GM21723 (cell line): ENCODE results near the gene RSAD1.
A peak's percentile ranks its signal among the peaks of the same experiment; 100 is the strongest.

Experiments used
- ATAC-seq: cut with Tn5 transposase; IDR thresholded peaks from one replicate; pipeline ENCODE4 v1.9.1; 2021; ENCODE audit warnings: mild to moderate bottlenecking, moderate library complexity; ENCODE audit not compliant: unreplicated experiment

The RSAD1 gene

DNA sequence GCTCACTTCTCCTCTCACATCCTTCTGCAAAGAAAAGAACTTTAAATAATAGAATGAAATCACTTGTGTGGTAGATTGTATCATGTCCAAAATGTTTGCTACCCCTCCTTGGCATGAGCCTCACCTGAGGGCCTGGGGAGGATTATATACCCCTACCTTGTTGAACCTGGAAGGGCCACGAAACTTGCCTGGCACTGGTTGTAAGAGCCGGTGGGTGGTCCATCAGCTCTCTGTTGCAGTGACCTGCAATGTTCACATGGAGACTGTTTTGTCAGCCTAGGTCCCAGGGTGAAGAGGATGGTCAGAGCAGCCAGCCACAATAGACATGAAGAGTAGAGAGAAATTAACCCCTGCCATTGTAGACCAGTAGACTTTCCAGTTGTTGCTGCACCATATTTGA is 10.2 kb downstream of the RSAD1 start:
- no peak for ATAC-seq

DNA sequence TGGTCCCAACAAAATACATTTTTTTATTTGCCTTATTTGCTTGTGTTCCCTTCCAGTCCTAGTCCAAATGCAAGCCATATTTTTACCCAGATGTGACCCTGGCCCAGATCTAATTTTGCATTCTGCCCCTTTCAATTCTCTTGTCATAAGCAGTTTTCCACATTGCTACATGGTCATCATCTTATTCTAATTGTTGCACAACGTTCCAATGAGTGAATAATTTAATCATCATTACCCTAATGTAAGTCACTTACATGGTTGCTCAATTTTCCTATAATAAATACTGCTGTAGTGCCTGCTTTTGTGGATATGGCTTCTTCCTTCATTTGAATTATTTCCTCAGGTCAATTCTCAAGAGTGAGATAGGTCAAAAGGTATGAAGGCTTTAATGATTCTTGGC is 12.8 kb downstream of the RSAD1 start:
- no peak for ATAC-seq

DNA sequence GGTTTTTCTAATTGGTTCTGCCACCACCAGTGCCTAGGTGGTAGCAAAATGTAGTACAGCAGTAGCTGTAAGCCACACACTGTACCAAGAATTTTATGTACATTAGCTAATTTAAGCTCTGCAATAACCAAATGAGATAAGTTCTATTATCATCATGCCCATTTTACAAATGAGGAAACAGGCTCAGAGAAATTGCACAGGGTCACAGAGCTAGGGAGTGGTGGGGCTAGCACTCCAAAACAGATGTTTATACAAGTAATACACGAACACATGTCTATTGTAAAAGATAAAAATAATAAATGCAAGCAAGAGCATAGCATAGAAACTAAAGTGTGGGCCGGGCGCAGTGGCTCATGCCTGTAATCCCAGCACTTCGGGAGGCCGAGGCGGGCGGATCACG is 13.6 kb downstream of the RSAD1 start:
- no peak for ATAC-seq

DNA sequence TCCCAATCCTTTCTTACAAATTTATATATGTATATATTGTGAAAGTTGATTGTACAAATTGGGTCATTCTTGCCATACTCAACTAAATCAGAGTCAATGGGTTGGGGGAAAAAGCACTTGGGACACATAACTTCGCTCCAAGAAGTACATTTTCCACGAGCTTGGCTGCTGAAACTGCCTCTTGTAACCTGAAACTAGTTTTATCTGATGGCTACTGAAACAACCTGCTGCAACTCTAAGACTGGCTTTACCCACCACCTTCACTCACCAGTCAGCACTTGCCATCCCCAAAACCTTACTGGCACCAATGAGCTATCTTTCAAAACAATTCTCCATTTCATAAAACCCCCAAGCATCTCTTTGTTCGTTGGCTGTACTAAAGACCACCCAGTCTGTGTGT is 15.1 kb downstream of the RSAD1 start:
- ATAC-seq: no peak

DNA sequence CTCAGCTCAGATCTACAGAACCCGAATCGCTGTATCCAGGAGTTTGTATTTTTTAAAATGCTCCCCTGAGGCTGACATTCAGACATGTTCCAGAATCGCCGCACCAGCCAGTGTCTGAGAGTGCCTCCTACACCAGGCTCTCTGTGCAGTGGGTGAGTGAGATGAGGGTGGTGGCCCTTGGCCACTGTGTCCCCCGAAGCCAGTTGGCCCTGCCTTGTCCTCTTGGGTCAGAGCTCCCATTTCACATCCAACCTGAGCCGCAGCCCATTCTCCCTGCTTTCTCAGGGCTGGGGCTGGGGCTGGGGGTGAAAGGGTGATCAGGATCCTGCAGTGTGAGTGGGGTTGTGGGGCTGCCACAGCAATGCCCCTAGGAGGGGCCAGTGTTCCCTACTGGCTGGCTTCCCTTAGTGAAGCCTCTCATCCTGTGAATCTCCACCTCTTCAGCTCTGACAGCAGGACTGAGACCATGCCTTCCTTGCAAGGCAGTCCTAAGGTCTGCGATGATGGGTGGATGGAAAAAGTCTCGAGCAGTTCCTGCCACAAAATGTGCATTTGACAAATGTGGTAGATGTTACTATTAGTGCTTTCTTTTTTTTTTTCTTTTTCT is 16.7 kb downstream of the RSAD1 start:
- no peak for ATAC-seq

DNA sequence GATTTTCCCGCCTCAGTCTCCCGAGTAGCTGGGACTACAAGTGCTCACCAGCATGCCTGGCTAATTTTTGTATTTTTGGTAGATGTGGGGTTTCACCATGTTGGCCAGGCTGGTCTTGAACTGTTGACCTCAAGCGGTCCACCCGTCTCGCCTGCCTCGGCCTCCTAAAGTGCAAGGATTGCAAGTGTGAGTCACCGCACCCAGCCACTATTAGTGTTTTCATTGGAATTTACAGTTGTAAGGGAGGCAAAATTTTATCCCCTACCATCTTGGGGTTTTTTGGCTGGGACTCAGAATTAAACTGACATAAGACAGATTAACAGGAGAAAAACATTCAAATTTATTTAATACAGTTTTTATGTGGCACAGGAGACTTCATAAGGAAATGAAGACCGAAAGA is 17.3 kb downstream of the RSAD1 start:
- no peak for ATAC-seq

DNA sequence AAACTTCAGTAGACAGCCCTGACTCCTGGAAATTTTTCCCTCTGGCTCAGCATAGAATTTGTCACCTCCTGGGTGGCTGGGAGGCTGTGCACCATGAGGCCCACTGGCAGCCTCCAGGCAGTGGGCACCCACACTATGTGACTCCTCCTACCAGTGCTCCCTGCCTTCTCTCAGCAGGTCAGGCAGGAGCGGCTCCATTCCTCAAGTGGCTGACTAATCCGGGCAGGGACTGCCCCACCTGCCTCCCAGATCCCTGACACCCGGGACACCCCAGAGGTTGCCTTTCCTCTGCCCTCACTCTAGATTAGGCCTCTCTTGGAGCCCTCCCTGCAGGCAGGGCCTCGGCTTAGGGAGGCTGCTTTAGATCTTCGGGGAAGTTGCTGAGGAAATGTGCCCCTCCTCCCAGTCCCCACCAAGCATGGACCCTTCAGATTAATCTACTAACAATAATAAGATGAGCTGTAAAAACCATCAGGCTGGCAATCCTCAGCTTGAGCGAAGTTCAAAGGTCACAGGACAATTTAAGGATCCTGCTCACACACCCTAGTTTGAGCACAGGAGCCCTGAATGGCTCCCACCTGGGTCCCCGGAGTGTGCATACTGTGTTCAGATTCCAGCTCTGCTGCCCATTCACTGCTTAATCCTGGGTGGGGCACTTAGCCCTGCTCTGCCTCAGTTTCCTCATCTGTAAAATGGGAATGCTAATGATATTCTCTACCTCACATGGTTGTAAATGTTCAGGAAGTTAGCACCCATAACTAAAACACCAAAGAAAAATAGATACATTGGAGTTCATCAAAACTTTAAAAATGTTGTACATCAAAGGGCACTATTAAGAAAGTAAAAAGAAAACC is 19.6 kb downstream of the RSAD1 start:
- no peak for ATAC-seq

DNA sequence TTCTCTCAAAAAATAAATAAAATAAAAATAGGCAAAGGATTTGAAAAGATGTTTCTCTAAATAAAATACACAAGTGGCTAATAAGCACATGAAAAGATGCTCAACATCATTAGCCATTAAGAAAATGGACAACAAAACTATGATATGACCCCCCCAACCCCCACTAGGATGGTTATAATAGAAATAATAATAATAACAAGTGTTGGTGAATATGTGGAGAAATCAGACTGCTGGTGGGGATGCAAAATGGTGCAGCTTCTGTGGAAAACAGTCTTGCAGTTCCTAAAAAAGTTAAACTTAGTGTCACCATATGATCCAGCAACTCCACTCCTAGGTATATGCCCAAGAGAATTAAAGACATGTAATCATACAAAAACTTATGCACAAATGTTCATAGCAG is 20.6 kb downstream of the RSAD1 start:
- ATAC-seq: no peak

DNA sequence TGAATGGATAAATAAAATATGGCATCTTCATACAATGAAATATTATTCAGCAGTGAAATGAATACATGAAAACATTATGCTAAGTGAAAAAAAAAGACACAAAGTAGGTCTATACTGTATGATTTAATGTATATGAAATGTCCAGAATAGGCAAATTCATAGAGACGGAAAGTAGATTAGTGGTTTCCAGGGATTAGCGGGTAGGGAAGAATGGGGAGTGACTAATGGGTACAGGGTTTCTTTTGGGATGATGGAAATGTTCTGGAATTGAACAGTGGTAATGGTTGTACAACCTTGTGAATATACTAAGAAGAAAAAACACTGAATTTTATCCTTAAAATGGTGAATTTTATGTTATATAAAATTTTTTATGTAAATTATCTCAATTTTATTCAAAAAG is 21.1 kb downstream of the RSAD1 start:
- ATAC-seq: no peak

DNA sequence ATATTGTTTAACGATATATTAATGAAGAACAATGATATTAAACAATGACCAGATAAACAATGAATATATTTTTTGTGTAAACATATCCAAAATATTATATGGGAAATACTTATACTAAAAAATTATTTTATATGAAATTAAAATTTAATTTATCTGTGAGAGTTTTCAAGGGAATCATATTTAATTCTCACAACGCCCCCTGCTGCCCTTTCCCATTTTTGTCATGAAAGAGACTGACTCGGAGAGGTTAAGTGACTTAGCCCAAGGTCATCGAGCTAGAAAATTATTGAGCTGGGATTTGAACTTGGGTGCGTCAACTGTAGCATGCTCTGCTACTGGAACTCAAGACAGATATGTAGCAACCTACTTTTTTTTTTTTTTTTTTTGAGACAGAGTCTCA is 22.4 kb downstream of the RSAD1 start:
- ATAC-seq: no peak

DNA sequence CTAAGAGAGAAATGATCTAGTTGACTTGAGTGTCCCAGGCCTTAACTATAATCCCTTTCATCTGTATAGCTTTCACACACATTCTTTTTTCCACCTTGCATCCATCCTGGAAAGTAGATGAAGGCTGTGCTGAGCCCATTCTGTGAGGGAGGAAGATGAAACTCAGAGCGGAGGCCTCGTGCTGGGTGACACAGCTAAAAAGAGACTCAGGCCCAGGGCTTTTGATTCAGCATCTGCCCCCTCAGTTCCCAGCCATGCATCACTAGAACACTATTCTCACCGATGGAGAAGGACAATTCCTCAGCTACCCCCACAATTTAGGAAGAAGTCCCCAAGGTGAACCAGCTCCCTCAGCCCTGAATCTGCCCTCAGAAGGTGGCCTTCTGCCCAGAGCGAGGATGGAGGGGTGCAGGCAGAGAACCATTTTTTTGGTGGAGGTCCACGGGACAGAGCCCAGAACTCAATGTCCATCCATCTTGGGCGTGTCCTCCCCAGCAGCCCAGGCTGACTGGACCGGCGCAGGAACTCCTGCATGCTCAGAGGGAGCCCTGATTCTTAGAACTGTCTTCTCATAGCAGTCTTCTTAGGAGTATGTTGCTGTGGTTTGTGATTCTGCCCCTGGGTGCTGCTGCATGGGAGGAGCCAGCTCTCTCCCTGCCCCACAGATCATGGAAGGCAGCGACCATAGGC is 23.8 kb downstream of the RSAD1 start:
- no peak for ATAC-seq

DNA sequence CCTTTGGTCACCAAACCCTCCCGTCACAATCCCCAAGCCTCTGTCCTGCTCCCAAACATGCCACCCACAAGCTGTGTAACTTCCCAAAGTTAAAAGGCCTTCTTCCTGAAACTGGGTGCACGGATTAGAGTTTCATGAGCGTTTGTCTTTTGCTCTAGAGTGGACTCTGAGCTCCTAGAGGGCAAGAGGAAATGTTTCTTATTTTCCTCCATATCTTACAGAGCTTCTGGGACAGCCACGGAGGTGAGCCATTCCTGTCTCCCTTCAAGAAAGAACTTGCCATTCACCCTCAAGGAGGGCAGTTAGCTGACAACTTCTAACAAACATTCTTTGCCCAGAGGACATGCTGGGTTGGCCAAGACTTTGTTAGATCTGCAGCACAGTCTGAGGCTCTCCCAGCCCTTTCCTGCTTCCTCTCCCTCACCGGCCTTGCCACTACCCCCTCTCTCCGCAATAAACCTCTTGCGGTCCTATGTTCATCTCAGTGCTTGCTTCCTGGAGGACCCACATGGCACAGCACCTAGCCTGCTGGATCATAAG is 27.0 kb downstream of the RSAD1 start:
- no peak for ATAC-seq

DNA sequence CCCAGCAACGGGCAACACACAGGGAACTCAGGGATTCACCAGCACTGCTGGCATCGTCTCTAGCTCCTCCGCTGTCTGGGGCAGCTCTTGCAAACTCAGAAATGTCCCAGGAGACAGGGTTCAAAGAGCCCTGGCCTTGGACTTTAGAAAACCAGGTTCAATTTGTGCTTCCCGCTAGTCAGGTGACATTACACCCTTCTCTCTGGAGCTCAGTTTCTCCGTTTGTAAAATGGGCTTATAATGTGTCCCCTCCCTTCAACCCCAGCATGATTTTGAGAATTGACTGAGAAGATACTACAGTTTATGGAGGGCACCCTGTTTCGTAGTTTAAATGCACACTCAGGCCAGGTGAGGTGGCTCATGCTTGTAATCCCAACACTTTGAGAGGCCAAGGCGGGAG is 27.6 kb downstream of the RSAD1 start:
- ATAC-seq: no peak

DNA sequence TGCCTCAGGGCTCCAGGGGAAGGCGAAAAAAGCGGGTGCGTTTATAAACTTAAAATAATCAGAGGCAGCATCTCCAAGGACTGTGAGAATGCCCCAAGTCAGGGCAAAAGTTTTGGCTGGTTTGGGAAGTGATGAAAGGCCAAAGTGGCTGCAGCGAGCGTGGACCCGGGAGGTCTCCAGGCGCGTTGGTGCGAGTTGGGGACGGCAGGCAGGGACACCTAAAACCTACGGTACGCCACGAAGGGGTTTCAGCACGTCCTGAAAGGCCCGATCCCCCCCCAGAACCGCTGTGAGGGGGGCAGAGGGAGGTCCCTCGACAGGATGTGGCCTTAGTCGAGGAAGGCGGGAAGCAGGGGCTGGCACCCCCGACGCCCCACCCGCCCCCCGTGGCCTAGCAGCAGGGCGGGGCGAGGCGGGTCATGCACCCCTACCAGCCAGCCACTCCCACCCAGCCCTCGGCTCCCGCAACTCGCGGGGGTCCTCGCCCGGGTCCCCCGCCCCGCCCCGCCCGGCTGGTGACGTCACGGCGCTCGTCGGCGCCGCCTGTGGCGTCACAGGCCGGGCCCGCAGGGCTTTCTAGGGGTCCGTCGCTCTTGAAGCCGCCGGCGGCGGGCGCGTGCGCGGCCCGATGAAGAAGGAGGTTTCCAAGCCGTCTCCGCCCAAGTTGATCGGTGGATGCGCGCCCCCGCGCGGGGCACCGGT is 29.4 kb downstream of the RSAD1 start, which contains the start of gene MYCBPAP:
MYCBPAP (plus strand) TSS at position 569 of the 702 bp plus-strand sequence. CDS start 236 bp downstream, outside the sequence.
- peak; percentile 37 for ATAC-seq

DNA sequence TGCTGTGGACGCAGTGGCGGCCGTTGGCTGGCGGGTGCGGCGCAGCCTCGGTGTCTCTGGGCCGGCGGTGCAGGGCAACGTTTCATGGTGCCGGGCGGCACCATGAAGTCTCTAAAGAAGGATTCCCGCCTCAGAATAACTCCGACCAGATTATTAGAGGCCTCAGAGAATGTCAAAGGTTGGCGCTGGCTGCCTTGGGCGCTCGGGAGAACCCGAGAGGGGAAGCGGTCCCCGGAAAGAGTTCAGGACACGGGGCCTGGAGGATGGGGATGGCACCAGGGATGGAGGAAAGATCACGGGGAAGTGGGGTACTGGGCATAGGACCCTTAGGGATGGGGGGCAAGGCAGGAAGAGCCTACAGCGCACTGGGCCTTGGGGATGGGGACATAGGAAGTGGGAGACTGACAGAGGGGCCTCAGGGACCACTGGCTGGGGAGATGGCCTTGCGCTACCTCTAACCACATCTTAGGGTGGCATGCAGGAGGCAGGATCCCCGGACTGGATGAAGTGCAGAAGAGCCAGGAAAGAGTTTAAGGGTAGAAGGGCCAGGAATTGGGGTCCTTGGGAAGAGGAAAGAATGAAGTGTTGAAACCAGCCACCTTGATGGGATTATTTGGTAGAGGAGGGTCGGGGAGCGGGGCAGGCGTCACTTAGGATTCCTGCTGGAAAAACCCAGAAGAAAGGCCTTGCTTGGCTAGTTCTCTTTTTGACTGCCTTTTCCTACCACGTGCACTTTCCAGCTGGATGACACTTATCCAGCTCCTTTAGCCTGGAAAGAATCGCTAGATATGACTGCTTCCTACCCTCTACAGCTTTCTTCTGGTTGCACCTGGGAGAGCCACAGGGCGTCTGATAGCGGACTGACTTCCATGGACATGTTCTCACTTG is 30.2 kb downstream of the RSAD1 start:
- no peak for ATAC-seq

DNA sequence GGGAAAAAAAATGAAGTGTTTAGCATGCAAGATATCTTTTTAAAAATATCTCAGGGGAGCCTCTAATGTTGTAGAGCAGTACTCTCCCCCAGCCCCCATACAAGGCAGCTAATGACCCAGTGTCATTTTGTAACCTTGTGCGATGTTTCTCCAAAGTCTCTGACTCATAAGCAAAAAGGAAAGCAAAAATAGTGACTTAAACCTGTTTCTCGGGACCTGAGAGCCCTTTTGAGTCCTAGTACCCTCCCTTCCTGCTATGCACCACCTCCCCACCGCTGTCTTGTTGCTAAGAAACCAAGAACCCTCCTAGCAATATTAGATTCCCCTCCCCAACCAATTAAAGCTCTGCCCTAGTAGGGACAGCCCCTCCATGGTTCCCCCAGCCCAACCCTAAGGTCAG is 32.4 kb downstream of the RSAD1 start:
- peak; percentile 73 for ATAC-seq

DNA sequence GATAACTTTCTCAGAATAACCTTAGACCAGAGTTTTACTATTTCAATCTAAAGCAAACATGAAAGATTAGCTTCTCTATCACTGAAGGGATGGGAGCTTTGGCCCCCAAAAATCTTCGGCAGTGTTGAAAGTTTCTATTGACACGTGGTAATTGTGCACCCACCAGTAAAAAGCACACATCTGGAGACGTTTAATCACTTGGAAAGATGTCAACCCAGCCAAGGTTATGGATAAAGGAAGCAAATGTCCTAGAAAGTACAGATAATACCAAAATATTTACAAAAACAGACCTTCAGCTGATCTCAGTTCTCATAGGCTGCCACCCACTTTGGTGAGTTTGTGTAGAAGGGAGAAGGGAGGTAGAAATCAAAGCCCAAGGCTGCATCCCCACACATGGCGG is 34.8 kb downstream of the RSAD1 start:
- ATAC-seq: no peak

DNA sequence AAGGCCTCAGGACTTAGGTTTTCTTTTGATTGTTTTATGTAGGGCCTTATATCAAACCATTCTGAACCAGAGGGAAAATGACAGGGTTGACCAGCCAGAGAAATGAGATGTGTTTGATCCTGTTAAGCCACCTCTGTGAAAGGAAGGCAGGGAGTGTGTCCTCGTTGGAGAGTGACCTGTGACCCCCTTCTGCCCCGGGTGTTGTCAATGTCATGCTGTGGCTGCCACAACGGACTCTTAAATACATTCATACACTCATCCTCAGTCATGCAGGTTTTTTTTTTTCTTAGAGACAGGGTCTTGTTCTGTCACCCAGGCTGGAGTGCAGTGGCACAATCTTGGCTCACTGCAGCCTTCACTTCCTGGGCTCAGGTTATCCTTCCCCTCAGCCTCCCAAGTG is 35.7 kb downstream of the RSAD1 start:
- no peak for ATAC-seq

DNA sequence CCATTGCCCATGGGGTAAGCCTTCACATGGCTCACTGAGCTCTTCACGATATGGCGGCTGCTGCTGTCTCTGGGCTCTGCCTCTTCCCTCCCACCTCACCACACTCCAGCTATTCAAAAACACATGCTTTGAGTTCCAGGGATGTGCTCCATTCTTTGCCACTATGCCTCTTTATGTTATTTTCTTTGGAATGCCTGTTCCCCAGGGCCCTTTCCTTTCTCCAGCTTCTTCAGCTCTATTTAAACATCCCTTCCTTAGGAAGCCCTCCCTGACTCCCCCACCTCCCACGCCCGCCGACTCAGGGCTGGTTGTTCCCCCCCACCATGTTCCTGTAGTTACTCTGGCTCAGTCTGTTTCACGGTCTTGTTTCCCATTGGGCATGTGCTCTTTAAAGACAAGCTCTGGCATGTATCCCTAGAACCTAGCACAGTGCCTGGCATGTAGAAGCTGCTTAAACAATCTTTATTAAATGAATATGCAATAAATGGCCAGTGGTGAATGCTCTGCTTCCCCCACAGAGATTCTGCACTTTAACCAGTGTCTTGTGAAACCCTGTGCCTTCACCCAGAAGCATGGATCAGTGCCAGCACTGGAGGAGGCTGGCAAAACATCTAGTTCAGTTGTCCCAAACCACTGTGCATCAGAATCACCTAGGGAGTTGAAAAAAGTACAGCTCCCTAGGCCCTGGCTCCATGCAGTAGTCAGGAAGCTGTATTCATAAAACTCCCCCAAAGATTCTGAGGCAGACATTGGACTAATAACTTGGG is 36.5 kb downstream of the RSAD1 start:
- no peak for ATAC-seq
